ENCODE data around the gene FOSL2. TPM values are rescaled to one million over a fixed set of nuclear protein-coding genes. Genes with fewer than 3 reads are reported as not detected.

FOSL2 gene
- polyA plus RNA-seq, 1 donor (not counting 4 experiments of a cell fraction or from before 2014, with no cell fraction given): 24.1 TPM

DNA sequence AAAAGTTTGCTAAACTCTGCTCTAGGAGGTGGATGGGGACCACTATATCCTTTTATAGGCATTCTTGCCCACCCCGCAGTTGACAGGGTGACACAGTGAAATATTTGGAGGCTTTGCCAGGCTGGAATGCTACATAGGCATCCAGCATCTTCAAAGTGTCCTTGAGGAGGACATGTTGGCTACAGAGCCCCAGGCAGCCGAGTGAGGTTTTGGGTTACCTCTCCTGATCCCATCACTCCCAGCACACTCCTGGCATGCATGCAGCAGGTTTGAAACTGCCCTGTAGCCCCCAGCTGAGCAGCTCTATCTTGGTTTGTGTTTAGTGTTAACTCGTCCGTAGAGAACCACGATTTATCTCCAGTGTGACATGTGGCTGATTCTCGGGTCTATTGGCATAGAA, 7.3 kb downstream of the FOSL2 start:
- Histone ChIP-seq H2AFZ (ENCODE audit: control insufficient read depth, low read length) (no peak overlapping the region), H3K36me3 (ENCODE audit: control insufficient read depth in 2 of 2, extremely low read depth in 1 of 2, insufficient read depth in 2 of 2, low read length in 2 of 2) (peaks cover 18 to 61% of the 10 kb centered on the region in 2 experiments), H3K9me3 (ENCODE audit: control insufficient read depth, low read depth, low read length) (no peaks in the 10 kb centered on the region), H3K79me2 (ENCODE audit: control insufficient read depth, insufficient read depth, low read length) (peaks cover 96% of the 10 kb centered on the region), H3K9me1 (ENCODE audit: control insufficient read depth, extremely low read depth, insufficient read depth, low read length) (no peaks in the 10 kb centered on the region), H3K4me3 (ENCODE audit: control insufficient read depth in 2 of 3, extremely low read depth in 1 of 3, insufficient read depth in 2 of 3, low read depth in 1 of 3, low read length in 3 of 3) (no peak overlapping the region), H3K9ac (ENCODE audit: control insufficient read depth, extremely low read depth, insufficient read depth, low read length) (no peak overlapping the region), H3K4me2 (ENCODE audit: control insufficient read depth, extremely low read depth, insufficient read depth, low read depth, low read length) (peak overlapping the region; percentile 24), H3K27ac (ENCODE audit: control insufficient read depth, insufficient read depth, low read length) (no peak overlapping the region), H3K27me3 (ENCODE audit: control insufficient read depth, extremely low read depth, insufficient read depth, low read length) (no peaks in the 10 kb centered on the region), H4K20me1 (ENCODE audit: control insufficient read depth, extremely low read depth, insufficient read depth, low read length) (peaks cover 18% of the 10 kb centered on the region), H3K4me1 (ENCODE audit: control insufficient read depth, extremely low read depth, insufficient read depth, low read length) (peaks cover 46% of the 10 kb centered on the region)
- dilution Hi-C loops (cut with MboI; ENCODE audit: extremely low pct_ligation_motif_present, low sequenced_read_pairs): no loop called here
- TF ChIP-seq, protein P1, sequence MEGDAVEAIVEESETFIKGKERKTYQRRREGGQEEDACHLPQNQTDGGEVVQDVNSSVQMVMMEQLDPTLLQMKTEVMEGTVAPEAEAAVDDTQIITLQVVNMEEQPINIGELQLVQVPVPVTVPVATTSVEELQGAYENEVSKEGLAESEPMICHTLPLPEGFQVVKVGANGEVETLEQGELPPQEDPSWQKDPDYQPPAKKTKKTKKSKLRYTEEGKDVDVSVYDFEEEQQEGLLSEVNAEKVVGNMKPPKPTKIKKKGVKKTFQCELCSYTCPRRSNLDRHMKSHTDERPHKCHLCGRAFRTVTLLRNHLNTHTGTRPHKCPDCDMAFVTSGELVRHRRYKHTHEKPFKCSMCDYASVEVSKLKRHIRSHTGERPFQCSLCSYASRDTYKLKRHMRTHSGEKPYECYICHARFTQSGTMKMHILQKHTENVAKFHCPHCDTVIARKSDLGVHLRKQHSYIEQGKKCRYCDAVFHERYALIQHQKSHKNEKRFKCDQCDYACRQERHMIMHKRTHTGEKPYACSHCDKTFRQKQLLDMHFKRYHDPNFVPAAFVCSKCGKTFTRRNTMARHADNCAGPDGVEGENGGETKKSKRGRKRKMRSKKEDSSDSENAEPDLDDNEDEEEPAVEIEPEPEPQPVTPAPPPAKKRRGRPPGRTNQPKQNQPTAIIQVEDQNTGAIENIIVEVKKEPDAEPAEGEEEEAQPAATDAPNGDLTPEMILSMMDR (optimal IDR thresholded peaks at IDR 0.05 in 1 of 3, IDR thresholded peaks at IDR 0.05 in 1 of 3, conservative IDR thresholded peaks at IDR 0.05 in 1 of 3; ENCODE audit: extremely low read depth in 1 of 3, insufficient read depth in 2 of 3, low read length in 3 of 3): no peak
- TF ChIP-seq EZH2 (IDR thresholded peaks at IDR 0.05; ENCODE audit: low read length): no peak
- DNase-seq (ENCODE audit: low read depth, low spot score) (no peak), FAIRE-seq (no peak)

DNA sequence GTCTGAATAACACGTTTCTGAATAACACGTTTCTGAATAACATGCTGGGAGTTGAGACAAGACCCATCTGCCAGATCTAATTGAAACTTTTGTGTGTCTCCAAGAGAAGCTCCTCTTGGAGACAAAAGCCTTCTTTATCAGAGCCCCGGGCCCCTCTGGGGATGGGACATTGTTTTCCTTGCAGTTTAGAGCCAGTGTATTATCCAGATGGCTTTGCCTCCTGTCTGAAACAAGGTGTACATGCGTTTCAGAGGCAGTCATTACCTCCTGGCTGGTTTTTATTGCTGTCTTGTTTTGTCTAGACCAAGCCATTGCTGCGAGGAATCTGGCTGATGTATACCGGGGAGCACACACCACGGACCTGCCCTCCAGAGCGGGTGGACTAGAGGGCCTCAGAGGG, 7.8 kb downstream of the FOSL2 start:
- Histone ChIP-seq H3K4me3 (ENCODE audit: control insufficient read depth in 2 of 3, extremely low read depth in 1 of 3, insufficient read depth in 2 of 3, low read depth in 1 of 3, low read length in 3 of 3) (no peak overlapping the region), H3K4me2 (ENCODE audit: control insufficient read depth, extremely low read depth, insufficient read depth, low read depth, low read length) (peak overlapping the region; percentile 24)
- TF ChIP-seq, protein P1 (optimal IDR thresholded peaks at IDR 0.05 in 1 of 3, IDR thresholded peaks at IDR 0.05 in 1 of 3, conservative IDR thresholded peaks at IDR 0.05 in 1 of 3; ENCODE audit: extremely low read depth in 1 of 3, insufficient read depth in 2 of 3, low read length in 3 of 3): no peak
- no peak for TF ChIP-seq EZH2 (IDR thresholded peaks at IDR 0.05; ENCODE audit: low read length)

More for the DNA sequence above, 7.8 kb downstream of the FOSL2 start:
- Histone ChIP-seq H3K9ac (ENCODE audit: control insufficient read depth, extremely low read depth, insufficient read depth, low read length) (peak overlapping the region; percentile 1), H3K4me1 (ENCODE audit: control insufficient read depth, extremely low read depth, insufficient read depth, low read length) (peaks cover 47% of the 10 kb centered on the region), H2AFZ (ENCODE audit: control insufficient read depth, low read length) (no peak overlapping the region), H3K9me1 (ENCODE audit: control insufficient read depth, extremely low read depth, insufficient read depth, low read length) (no peaks in the 10 kb centered on the region), H3K27ac (ENCODE audit: control insufficient read depth, insufficient read depth, low read length) (no peak overlapping the region), H3K27me3 (ENCODE audit: control insufficient read depth, extremely low read depth, insufficient read depth, low read length) (no peaks in the 10 kb centered on the region), H3K36me3 (ENCODE audit: control insufficient read depth in 2 of 2, extremely low read depth in 1 of 2, insufficient read depth in 2 of 2, low read length in 2 of 2) (peaks cover 20 to 66% of the 10 kb centered on the region in 2 experiments), H3K9me3 (ENCODE audit: control insufficient read depth, low read depth, low read length) (no peaks in the 10 kb centered on the region), H3K79me2 (ENCODE audit: control insufficient read depth, insufficient read depth, low read length) (peaks cover 92% of the 10 kb centered on the region), H4K20me1 (ENCODE audit: control insufficient read depth, extremely low read depth, insufficient read depth, low read length) (peaks cover 18% of the 10 kb centered on the region)
- DNase-seq (ENCODE audit: low read depth, low spot score) (no peak), FAIRE-seq (no peak)
- dilution Hi-C loops (cut with MboI; ENCODE audit: extremely low pct_ligation_motif_present, low sequenced_read_pairs): no loop called here
